NCI-H1048 (cell line): ENCODE data around the gene NGF.

ENCODE experiments used
- DNase-seq: peaks from one replicate; lab custom pipeline; 2025; lab: John Stamatoyannopoulos, UW

Gene NGF

GRCh38 chr1:115283249-115283648 is 54.8 kb downstream of the NGF start:
- no peak for DNase-seq

- no peak for DNase-seq
Observed at GRCh38 chr1:115282807-115283208, 55.2 kb downstream of the NGF start.

- DNase-seq = no peak
Observed at GRCh38 chr1:115281143-115281542, 56.9 kb downstream of the NGF start.

- no peak for DNase-seq
Observed at GRCh38 chr1:115280064-115280463, 58.0 kb downstream of the NGF start.

- no peak for DNase-seq
Observed at GRCh38 chr1:115278211-115278610, 59.8 kb downstream of the NGF start.

- no peak for DNase-seq
Observed at GRCh38 chr1:115277276-115277675, 60.8 kb downstream of the NGF start.

- DNase-seq = no peak
Observed at GRCh38 chr1:115275216-115275615, 62.8 kb downstream of the NGF start.

- DNase-seq = no peak
Observed at GRCh38 chr1:115274467-115274866, 63.6 kb downstream of the NGF start.

- DNase-seq = no peak
Observed at GRCh38 chr1:115266729-115267421, 71.2 kb downstream of the NGF start.

- no peak for DNase-seq
Observed at GRCh38 chr1:115265099-115265498, 73.0 kb downstream of the NGF start.

GRCh38 chr1:115262886-115263285 is 75.2 kb downstream of the NGF start:
- DNase-seq = no peak

- no peak for DNase-seq
Observed at GRCh38 chr1:115261496-115261895, 76.6 kb downstream of the NGF start.

GRCh38 chr1:115258302-115258866 is 79.7 kb downstream of the NGF start:
- no peak for DNase-seq

- DNase-seq = no peak
Observed at GRCh38 chr1:115257591-115257990, 80.5 kb downstream of the NGF start.

- no peak for DNase-seq
Observed at GRCh38 chr1:115255154-115255553, 82.9 kb downstream of the NGF start.

GRCh38 chr1:115252585-115252984 is 85.5 kb downstream of the NGF start:
- no peak for DNase-seq

- DNase-seq = no peak
Observed at GRCh38 chr1:115251856-115252255, 86.2 kb downstream of the NGF start.

GRCh38 chr1:115251340-115251748 is 86.7 kb downstream of the NGF start:
- no peak for DNase-seq

GRCh38 chr1:115246526-115246925 is 91.5 kb downstream of the NGF start:
- DNase-seq = no peak

GRCh38 chr1:115245227-115245626 is 92.8 kb downstream of the NGF start:
- DNase-seq = no peak

- no peak for DNase-seq
Observed at GRCh38 chr1:115242543-115242942, 95.5 kb downstream of the NGF start.

GRCh38 chr1:115241309-115241708 is 96.7 kb downstream of the NGF start:
- DNase-seq = no peak

GRCh38 chr1:115240297-115240696 is 97.8 kb downstream of the NGF start:
- no peak for DNase-seq

GRCh38 chr1:115239426-115239825 is 98.6 kb downstream of the NGF start:
- no peak for DNase-seq
